Mononuclear cell (primary cell): Measurements from ENCODE around the gene RFX2. TPM values are rescaled to one million over a fixed set of nuclear protein-coding genes. Genes with fewer than 3 reads are reported as not detected.

Experiments used
- H3K27me3 ChIP-seq: 2 replicates; pipeline ENCODE4 v1.6.0; 2011; ENCODE audit warnings: low read length, control low read depth; ENCODE audit not compliant: insufficient read depth
- H3K4me1 ChIP-seq: 2 replicates; pipeline ENCODE4 v1.5.1; 2011; ENCODE audit warnings: mild to moderate bottlenecking, low read length, control low read depth; ENCODE audit not compliant: insufficient read depth
- H3K4me3 ChIP-seq: 2 replicates; pipeline ENCODE4 v1.5.1; 2011; ENCODE audit warnings: mild to moderate bottlenecking, low read length, moderate library complexity
- H3K9me3 ChIP-seq: 2 replicates; pipeline ENCODE4 v1.5.1; 2011; ENCODE audit warnings: low read depth, mild to moderate bottlenecking, control low read depth, low read length
- total RNA-seq: library from RNA; depleted of rRNA; stranded (reverse); fragments of >200 nt; gene quantifications from one replicate; pipeline ENCODE4 v1.2.3, GENCODE V29; 2012

The RFX2 gene
- total RNA-seq, 1 donor: 11.3 TPM

DNA sequence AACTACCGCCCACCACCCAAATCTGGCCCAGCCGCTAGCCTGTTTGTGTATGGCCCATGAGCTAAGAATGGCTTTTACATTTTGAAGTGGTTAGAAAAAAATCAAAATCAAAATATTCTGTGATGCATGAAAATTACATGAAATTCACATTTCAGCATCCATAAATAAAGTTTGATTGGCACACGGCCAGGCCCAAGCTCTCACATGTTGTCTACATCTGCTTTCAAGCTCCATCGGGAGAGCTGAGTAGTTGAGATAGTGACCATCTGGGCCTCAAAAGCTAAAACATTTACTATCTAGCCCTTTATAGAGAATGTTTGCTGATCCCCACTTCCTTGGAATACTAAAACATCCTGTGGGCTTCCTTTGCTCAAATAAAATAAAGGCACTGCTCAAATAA, 14.5 kb downstream of the RFX2 start:
- Histone ChIP-seq H3K4me3 (no peak overlapping the region), H3K9me3 (no peaks in the 10 kb centered on the region), H3K4me1 (peaks cover 12% of the 10 kb centered on the region), H3K27me3 (no peaks in the 10 kb centered on the region)

DNA sequence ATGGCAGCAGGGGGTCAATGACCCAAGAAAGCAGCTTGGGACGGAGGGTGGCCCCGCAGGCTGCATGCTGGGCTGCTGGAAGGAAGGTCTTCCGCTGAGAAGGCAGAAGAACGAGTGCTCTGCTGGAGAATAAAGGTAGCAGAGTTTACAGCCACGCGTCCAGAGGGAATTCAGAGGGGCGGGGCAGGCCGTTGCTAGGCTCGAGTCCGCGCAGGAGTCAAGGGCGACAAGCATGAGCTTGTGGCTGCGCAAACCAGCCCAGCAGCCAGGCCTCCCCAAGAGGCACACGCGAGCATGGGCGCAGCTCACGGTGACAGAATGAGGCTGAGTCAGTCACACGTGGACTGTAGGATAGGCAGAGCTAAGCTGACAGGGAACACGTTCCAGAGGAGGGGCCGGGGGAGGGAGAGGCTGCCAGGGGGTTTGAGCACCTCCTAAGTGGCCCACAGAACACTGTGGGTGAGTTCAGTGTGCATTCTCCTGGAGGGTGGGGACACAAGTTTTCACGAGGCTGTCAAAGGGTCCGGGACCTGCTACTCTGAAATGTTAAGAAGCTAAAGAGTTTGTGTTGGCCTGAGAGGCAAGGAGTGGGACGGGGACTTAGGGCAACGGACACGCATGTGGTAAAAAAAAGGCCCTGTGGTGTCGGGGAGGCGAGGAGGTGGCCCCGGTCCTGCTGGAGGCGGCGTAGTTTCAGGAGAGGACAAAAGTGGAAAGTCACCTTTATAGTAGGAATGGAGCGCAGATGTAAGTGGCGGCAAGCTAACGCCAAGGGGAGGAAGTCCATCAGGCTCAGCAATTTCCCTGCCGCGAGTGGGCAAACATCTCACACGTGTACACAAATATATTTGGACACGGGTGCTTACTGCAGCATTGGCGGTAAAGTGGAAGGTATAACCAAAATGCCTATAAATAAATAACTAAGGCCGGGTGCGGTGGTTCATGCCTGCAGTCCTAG, 17.7 kb downstream of the RFX2 start:
- H3K4me3 ChIP-seq: no peak overlapping the region
- H3K9me3 ChIP-seq: no peaks in the 10 kb centered on the region
- H3K27me3 ChIP-seq: no peaks in the 10 kb centered on the region
- peaks cover 12% of the 10 kb centered on the region for H3K4me1 ChIP-seq

DNA sequence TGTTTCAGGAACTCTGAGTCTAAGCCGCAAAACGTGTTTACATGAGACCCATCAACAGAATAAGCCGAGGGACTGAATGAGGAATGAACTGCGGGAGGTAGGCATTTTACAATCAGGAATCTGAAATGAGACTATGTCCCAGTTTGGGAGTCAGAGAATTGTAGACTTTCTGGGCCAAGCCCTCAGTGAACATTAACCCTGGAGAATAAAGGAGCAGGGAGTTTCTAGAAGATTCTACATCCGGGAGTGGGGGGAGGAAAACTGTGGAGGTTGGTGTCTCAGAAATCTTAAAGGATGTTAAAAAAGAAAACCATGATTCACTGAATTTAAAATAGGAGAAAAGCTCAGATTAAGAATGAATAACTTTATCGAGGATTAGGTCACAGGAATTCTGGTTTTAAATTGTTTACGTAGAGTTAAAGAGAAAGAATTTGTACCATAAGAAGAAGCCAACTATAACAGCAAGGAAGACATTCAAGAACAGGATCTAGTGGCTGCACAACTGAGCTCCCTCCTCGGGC, 18.5 kb downstream of the RFX2 start:
- Histone ChIP-seq H3K4me1 (peaks cover 20% of the 10 kb centered on the region), H3K4me3 (no peak overlapping the region), H3K27me3 (no peaks in the 10 kb centered on the region), H3K9me3 (no peaks in the 10 kb centered on the region)

- H3K4me3 ChIP-seq: no peak overlapping the region
- H3K9me3 ChIP-seq: no peaks in the 10 kb centered on the region
- H3K4me1 ChIP-seq: peaks cover 31% of the 10 kb centered on the region
- H3K27me3 ChIP-seq: no peaks in the 10 kb centered on the region
These were observed 19.7 kb downstream of the RFX2 start for GRCh38 chr19:6090634-6091033.

GRCh38 chr19:6088602-6089049, 21.7 kb downstream of the RFX2 start:
- Histone ChIP-seq H3K4me1 (peaks cover 31% of the 10 kb centered on the region), H3K9me3 (no peaks in the 10 kb centered on the region), H3K4me3 (no peak overlapping the region), H3K27me3 (no peaks in the 10 kb centered on the region)

GRCh38 chr19:6087074-6087571, 23.2 kb downstream of the RFX2 start:
- Histone ChIP-seq H3K4me3 (no peak overlapping the region), H3K4me1 (peaks cover 31% of the 10 kb centered on the region), H3K27me3 (no peaks in the 10 kb centered on the region), H3K9me3 (no peaks in the 10 kb centered on the region)

DNA sequence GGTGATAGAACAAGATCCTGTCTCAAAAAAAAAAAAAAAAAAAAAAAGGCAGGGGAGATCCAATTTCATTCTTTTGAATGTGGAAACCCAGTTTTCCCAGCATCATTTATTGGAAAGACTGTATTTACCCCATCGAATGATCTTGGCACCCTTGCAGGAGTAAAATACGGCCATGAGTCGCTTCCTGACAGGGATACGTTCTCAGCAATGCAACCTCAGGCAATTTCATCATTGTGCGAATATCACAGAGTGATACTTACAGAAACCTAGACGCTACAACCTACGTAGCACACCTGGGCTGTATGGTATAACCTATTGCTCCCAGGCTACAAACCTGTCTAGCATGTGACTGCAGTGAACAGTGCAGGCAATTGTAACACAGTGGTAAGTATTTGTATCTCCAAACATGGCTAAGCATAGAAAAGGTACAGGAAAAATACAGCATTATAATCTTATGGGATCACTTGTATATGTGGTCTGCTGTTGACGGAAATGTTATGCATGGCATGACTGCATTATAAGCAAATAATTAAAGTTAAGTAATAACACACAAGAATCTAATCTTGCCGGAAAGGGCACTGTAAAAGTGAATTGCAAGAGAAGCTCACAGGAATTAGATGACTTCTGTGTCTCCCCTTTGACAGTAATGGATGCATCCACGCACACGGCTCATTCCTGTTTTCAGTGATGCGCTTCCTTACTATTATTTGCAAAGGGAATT, 24.1 kb downstream of the RFX2 start:
- H3K27me3 ChIP-seq: no peaks in the 10 kb centered on the region
- H3K4me3 ChIP-seq: no peak overlapping the region
- H3K9me3 ChIP-seq: no peaks in the 10 kb centered on the region
- H3K4me1 ChIP-seq: peaks cover 31% of the 10 kb centered on the region

- Histone ChIP-seq H3K9me3 (no peaks in the 10 kb centered on the region), H3K4me3 (no peak overlapping the region), H3K4me1 (peaks cover 31% of the 10 kb centered on the region), H3K27me3 (no peaks in the 10 kb centered on the region)
These were observed 25.5 kb downstream of the RFX2 start for GRCh38 chr19:6084821-6085220.

DNA sequence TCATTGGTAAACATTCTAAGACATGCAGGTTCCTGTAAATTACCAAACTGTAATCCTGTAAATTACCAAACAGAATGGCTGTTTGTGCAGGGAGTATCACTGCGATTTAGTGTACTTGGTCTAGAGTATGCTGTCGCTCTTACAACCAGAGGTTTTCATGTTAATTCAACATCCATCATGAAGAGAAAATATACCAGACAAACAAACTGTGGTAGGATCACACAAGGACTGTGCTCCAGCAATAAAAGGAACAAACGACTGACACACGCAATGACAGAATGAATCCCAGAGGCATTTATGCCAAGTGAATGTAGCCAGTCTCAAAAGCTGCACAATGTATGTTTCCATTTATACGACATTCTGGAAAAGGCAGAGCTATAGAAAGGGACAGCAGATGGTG, 31.2 kb downstream of the RFX2 start:
- Histone ChIP-seq H3K4me3 (no peak overlapping the region), H3K27me3 (no peaks in the 10 kb centered on the region), H3K9me3 (no peaks in the 10 kb centered on the region), H3K4me1 (peaks cover 13% of the 10 kb centered on the region)

- H3K4me1 ChIP-seq: peaks cover 13% of the 10 kb centered on the region
- no peak overlapping the region for H3K4me3 ChIP-seq
- H3K27me3 ChIP-seq: no peaks in the 10 kb centered on the region
- no peaks in the 10 kb centered on the region for H3K9me3 ChIP-seq
These were observed 32.2 kb downstream of the RFX2 start for GRCh38 chr19:6078068-6078467.

DNA sequence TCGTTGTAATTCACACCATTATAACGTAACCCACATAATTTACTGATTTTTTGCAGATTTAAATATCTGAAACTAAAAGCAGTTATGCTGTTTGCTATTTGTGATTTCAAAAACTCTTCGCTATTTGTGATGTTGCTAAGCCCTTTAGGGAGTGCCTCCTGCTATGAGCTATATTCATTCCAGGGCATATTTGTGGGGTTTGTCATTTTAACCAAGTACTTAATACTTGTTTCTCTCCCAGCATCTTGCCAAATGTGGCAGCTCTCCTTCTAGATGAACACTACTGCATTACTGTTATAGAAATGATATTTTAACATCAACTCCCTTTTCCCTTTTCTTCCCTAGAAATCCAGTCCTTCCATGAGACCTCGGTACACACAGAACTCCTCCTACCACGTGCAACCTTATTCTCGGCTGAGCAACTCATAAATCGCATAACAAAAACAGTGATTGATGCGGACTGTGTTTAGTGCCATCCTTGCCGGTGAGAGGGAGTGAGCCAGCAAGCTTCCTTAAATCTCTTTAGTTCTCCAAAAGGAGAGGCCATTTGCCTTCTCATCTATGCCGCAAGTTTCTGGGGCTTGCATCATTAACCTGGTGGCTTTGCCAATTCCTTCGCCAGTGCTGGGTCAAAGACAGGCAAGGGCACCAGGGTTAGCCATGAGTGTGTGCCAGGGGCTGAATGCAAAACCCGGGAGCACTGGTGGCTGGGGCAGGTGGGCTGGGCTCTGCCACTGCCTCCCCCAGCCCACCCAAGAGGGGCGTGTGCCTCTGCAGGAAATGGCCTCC, 33.4 kb downstream of the RFX2 start:
- H3K4me3 ChIP-seq: no peak overlapping the region
- peaks cover 13% of the 10 kb centered on the region for H3K4me1 ChIP-seq

GRCh38 chr19:6076291-6076665, 34.0 kb downstream of the RFX2 start:
- H3K4me1 ChIP-seq: peaks cover 14% of the 10 kb centered on the region
- no peak overlapping the region for H3K4me3 ChIP-seq
- no peaks in the 10 kb centered on the region for H3K27me3 ChIP-seq
- H3K9me3 ChIP-seq: no peaks in the 10 kb centered on the region

More for the DNA sequence above, 33.4 kb downstream of the RFX2 start:
- H3K27me3 ChIP-seq: no peaks in the 10 kb centered on the region
- H3K9me3 ChIP-seq: no peaks in the 10 kb centered on the region

GRCh38 chr19:6074709-6075403, 35.4 kb downstream of the RFX2 start:
- Histone ChIP-seq H3K9me3 (no peaks in the 10 kb centered on the region), H3K4me1 (peaks cover 19% of the 10 kb centered on the region), H3K4me3 (no peak overlapping the region), H3K27me3 (no peaks in the 10 kb centered on the region)
